Measurements from ENCODE around the gene SLC30A7.
"Not testable (repeated sequence)": the region's sequence is repeated elsewhere in the genome, so short reads cannot be mapped to it uniquely, and the experiment has no call there.

Gene SLC30A7

GRCh38 chr1:100895540-100896480 lies at the start of gene SLC30A7:
Gene SLC30A7 (plus strand): TSS chr1:100896090. CDS start chr1:100896263, 173 bp downstream.
- peak within 1 kb of the TSS; percentile 98 for H3K4me3 ChIP-seq (replicated peaks; ENCODE audit: low read depth, low read length)
- peak; percentile 78 for DNase-seq (ENCODE audit: extremely low read depth, low read depth)
- TF ChIP-seq CTCF (IDR thresholded peaks at IDR 0.05; ENCODE audit: low read depth, low read length, missing control alignments): no peak

GRCh38 chr1:100847361-100848082 lies 48.4 kb upstream of the SLC30A7 start:
- DNase-seq (ENCODE audit: extremely low read depth, low read depth): no peak
- no peak for TF ChIP-seq CTCF (IDR thresholded peaks at IDR 0.05; ENCODE audit: low read depth, low read length, missing control alignments)
- no peak overlapping the region for H3K4me3 ChIP-seq (replicated peaks; ENCODE audit: low read depth, low read length)

- no peak overlapping the region for H3K4me3 ChIP-seq (replicated peaks; ENCODE audit: low read depth, low read length)
- DNase-seq (ENCODE audit: extremely low read depth, low read depth): no peak
- TF ChIP-seq CTCF (IDR thresholded peaks at IDR 0.05; ENCODE audit: low read depth, low read length, missing control alignments): no peak
These were observed 44.2 kb upstream of the SLC30A7 start for GRCh38 chr1:100851726-100852125.

- DNase-seq (ENCODE audit: extremely low read depth, low read depth): no peak
- no peak for TF ChIP-seq CTCF (IDR thresholded peaks at IDR 0.05; ENCODE audit: low read depth, low read length, missing control alignments)
- no peak overlapping the region for H3K4me3 ChIP-seq (replicated peaks; ENCODE audit: low read depth, low read length)
These were observed 42.9 kb upstream of the SLC30A7 start for GRCh38 chr1:100852976-100853375.

DNA sequence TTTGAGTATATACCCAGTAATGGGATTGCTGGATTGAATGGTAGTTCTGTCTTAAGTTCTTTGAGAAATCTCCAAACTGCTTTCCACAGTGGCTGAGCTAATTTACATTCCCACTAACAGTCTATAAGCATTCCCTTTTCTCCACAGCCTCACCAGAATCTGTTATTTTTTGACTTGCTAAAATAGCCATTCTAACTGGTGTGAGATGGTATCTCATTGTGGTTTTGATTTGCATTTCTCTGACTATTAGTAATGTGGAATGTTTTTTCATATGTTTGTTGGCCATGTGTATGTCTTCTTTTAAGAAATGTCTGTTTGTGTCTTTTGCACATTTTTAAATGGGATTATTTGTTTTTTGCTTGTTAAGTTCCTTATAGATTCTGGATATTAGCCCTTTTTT lies 40.8 kb upstream of the SLC30A7 start:
- DNase-seq (ENCODE audit: extremely low read depth, low read depth); H3K4me3 ChIP-seq (replicated peaks; ENCODE audit: low read depth, low read length): not testable (repeated sequence)

- DNase-seq (ENCODE audit: extremely low read depth, low read depth): no peak
- no peak for TF ChIP-seq CTCF (IDR thresholded peaks at IDR 0.05; ENCODE audit: low read depth, low read length, missing control alignments)
- no peak overlapping the region for H3K4me3 ChIP-seq (replicated peaks; ENCODE audit: low read depth, low read length)
These were observed 35.4 kb upstream of the SLC30A7 start for GRCh38 chr1:100860397-100860991.

DNA sequence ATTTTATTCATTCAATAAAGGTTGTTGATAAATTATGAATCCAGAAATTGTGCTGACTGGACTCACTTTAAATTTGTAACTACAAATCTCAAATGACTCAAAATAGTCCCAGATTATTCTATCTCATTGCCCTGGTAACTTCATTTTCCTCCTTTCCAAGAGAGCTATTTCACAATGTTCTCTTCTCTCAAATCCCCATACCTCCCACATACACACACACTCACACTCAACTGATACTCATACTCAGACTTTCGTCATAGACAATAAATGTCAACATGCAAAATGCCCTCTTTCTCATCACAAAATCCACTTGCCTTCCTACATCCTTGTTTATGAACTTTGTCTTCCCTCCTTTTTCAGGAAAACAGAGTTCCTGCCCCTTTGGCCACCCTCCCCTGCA lies 34.5 kb upstream of the SLC30A7 start:
- H3K4me3 ChIP-seq (replicated peaks; ENCODE audit: low read depth, low read length): no peak overlapping the region
- TF ChIP-seq CTCF (IDR thresholded peaks at IDR 0.05; ENCODE audit: low read depth, low read length, missing control alignments): no peak
- no peak for DNase-seq (ENCODE audit: extremely low read depth, low read depth)
